Naive thymus-derived CD4-positive, alpha-beta T cell (primary cell): Measurements from ENCODE around the gene SRP54. TPM values are rescaled to one million over a fixed set of nuclear protein-coding genes. Genes with fewer than 3 reads are reported as not detected.

Experiments
- ATAC-seq: fragments of 150-1000 bp; cut with Tn5 transposase; 2 replicates; pipeline ENCODE4 v1.10.0; 2021; ENCODE audit warnings: mild to moderate bottlenecking, moderate library complexity
- CTCF ChIA-PET: fragments of 350-600 bp; sonication (Branson Sonifier 250); formaldehyde crosslinking; loops from one replicate; lab custom pipeline; 2021; ENCODE audit warnings: antibody characterized with exemption; lab: Charles Lee
- POLR2A ChIA-PET: fragments of 350-600 bp; sonication (Branson Sonifier 250); formaldehyde crosslinking; loops from one replicate; lab custom pipeline; 2021; ENCODE audit warnings: antibody characterized with exemption, inconsistent platforms; lab: Charles Lee
- DNase-seq, 9 donors: peaks; one replicate each; pipeline versions ENCODE4 v3.0.0 to v3.0.0-alpha.2; 2020 to 2022; ENCODE audit warnings: mixed read lengths in 1 of 9
- H3K27ac ChIP-seq: one replicate; pipeline ENCODE4 v1.7.0; 2013; ENCODE audit warnings: mild to moderate bottlenecking, low read depth, low read length, moderate library complexity
- H3K27me3 ChIP-seq, 2 donors: one replicate each; pipeline ENCODE4 v1.7.0; 2013; ENCODE audit warnings: low read length in 2 of 2, mild to moderate bottlenecking in 2 of 2, moderate library complexity in 2 of 2; ENCODE audit not compliant: control insufficient read depth in 2 of 2, insufficient read depth in 2 of 2
- H3K36me3 ChIP-seq, 3 experiments: 1 replicate in 2 of 3; 2 replicates in 1 of 3; pipeline ENCODE4 v1.7.0; 2013; ENCODE audit warnings: low read length in 3 of 3, mild to moderate bottlenecking in 3 of 3, moderate library complexity in 1 of 3; ENCODE audit not compliant: insufficient read depth in 3 of 3, control insufficient read depth in 2 of 3
- H3K4me1 ChIP-seq, 2 donors: one replicate each; pipeline ENCODE4 v1.7.0; 2013; ENCODE audit warnings: low read length in 2 of 2, mild to moderate bottlenecking in 2 of 2, moderate library complexity in 1 of 2; ENCODE audit not compliant: control insufficient read depth in 2 of 2, insufficient read depth in 2 of 2
- H3K4me3 ChIP-seq: 2 replicates; pipeline ENCODE4 v1.7.0; 2013; ENCODE audit warnings: mild to moderate bottlenecking, low read length
- H3K9me3 ChIP-seq, 3 experiments: 1 replicate in 2 of 3; 2 replicates in 1 of 3; pipeline ENCODE4 v1.7.0; 2013; ENCODE audit warnings: low read length in 3 of 3; ENCODE audit not compliant: control insufficient read depth in 2 of 3
- H3K27ac Mint-ChIP-seq, 9 donors: one replicate each; pipeline ENCODE4 v1.8.0; 2020 to 2022; ENCODE audit warnings: mixed read lengths in 9 of 9, mild to moderate bottlenecking in 8 of 9, moderate library complexity in 5 of 9, inconsistent platforms in 2 of 9
- H3K27me3 Mint-ChIP-seq, 5 donors: one replicate each; pipeline ENCODE4 v1.8.0; 2021 to 2022; ENCODE audit warnings: mixed read lengths in 5 of 5, mild to moderate bottlenecking in 1 of 5
- H3K36me3 Mint-ChIP-seq, 5 donors: one replicate each; pipeline ENCODE4 v1.8.0; 2020 to 2022; ENCODE audit warnings: mixed read lengths in 5 of 5, mild to moderate bottlenecking in 3 of 5, inconsistent platforms in 1 of 5
- H3K4me1 Mint-ChIP-seq, 7 donors: one replicate each; pipeline ENCODE4 v1.8.0; 2020 to 2022; ENCODE audit warnings: mixed read lengths in 7 of 7, mild to moderate bottlenecking in 3 of 7, inconsistent platforms in 1 of 7
- H3K4me3 Mint-ChIP-seq, 10 donors: one replicate each; pipeline ENCODE4 v1.8.0; 2020 to 2022; ENCODE audit warnings: mild to moderate bottlenecking in 10 of 10, mixed read lengths in 10 of 10, moderate library complexity in 6 of 10, inconsistent platforms in 2 of 10
- H3K9me3 Mint-ChIP-seq, 11 donors: one replicate each; pipeline ENCODE4 v1.8.0; 2020 to 2022; ENCODE audit warnings: mixed read lengths in 11 of 11, mild to moderate bottlenecking in 4 of 11, inconsistent platforms in 1 of 11, moderate library complexity in 1 of 11
- intact Hi-C, 2 donors: fragments of 100-400 bp; cut with micrococcal nuclease; formaldehyde crosslinking; loops; one replicate each; pipeline ENCODE4 v1.15.1; 2023
- polyA plus RNA-seq, 2 donors: library from polyadenylated mRNA; unstranded; fragments of 300-500 nt; fragmentation: Illumina TruSeq; gene quantifications; one replicate each; pipeline ENCODE4 v1.2.3, GENCODE V29; 2021
- total RNA-seq, 6 experiments: library from RNA in 5 of 6; stranded (reverse) in 5 of 6; gene quantifications; 1 replicate in 5 of 6; 2 replicates in 1 of 6; pipeline ENCODE4 v1.2.3 and lab custom pipeline; 2021 to 2026

Gene SRP54
- total and polyA plus RNA-seq, 7 experiments from 2014 or later, result 34.2 to 61.4 (median 40.0) TPM

DNA sequence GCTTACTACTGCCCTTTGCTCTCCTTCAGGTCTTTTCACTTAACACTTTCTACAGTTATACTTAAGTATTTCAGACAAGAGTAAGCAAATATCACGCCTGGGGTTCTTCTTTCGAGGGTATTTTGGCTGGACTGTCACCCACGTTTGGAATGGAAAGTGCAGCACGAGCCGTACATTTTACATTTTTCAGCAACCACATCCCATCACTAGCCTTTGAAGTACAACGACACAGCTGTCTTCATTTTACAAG is 62.9 kb downstream of the SRP54 start:
- Mint-ChIP-seq H3K4me1 (peaks cover 12 to 38% (median 34%) of the 10 kb centered on the region in 7 donors), H3K36me3 (peaks cover 0 to 6% (median 3%) of the 10 kb centered on the region in 5 donors), H3K27ac (peak overlapping the region; percentile 96 to 100 (median 99)), H3K4me3 (peak overlapping the region; percentile 88 to 99 (median 93)), H3K9me3 (no peaks in the 10 kb centered on the region), H3K27me3 (no peaks in the 10 kb centered on the region)
- no peaks in the 10 kb centered on the region for H3K36me3 ChIP-seq
- no peaks in the 10 kb centered on the region for H3K9me3 ChIP-seq
- no peaks in the 10 kb centered on the region for H3K27me3 ChIP-seq
- ChIA-PET CTCF (no interaction called here), POLR2A (interaction anchor here (0.6 to 3.2 kb wide), 20 partner anchors 9 to 763 kb away, joined by 3 to 44 read pairs (median 4); partner anchors contain the start of genes BAZ1A, NFKBIA, PPP2R3C and PRORP)
- no peak for DNase-seq
- intact Hi-C loops, result loop anchor here (1.0 to 5.0 kb wide), 17 partner anchors 7 to 782 kb away; partner anchors contain the start of genes NFKBIA (in 2 of the 2), PRORP (in 2 of the 2), PSMA6 (in 2 of the 2) and SRP54 (in 2 of the 2)
- H3K27ac ChIP-seq, result peak overlapping the region; percentile 99
- H3K4me3 ChIP-seq, result peak overlapping the region; percentile 80
- H3K4me1 ChIP-seq, result peaks cover 11 to 19% of the 10 kb centered on the region in 2 donors
- ATAC-seq, result no peak

DNA sequence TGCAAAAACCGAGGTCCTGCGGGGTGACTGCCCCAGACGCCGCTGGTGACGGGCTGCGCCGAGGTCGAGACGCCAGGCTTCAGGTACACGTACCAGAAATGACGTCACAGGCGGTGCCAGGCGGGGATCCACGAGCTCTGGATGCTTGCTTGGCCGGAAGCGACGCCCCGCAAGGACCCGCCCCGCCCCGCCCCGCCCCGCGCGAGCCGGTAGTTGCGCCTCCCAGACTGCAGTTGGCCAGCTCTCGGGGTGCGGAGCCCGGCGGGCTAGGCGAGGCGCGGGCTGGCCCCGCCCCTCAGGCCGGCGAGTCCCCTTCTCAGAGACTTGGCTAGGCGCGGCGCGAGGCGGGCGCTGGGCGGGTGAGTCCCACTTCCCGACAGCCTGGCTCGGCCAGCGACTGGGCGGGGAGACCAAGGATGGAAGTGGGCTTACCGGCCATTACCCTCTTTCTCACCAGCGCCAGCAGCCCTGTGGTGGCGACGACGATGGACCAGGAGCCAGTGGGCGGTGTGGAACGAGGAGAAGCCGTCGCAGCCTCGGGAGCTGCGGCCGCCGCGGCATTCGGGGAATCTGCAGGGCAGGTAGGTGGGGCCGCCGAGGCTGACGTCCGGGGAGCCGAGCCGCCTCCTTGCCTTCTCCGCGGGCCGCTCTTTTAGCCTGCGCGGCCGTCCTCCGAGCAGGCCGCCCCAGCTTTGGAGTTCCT is 63.4 kb downstream of the SRP54 start, which contains the start of gene FAM177A1:
Gene FAM177A1 (plus strand): TSS at position 225 of the 703 bp plus-strand sequence. CDS start 192 bp downstream, at position 417.
- ATAC-seq, result peak; percentile 94
- peaks cover 13 to 39% (median 34%) of the 10 kb centered on the region in 7 donors for H3K4me1 Mint-ChIP-seq

DNA sequence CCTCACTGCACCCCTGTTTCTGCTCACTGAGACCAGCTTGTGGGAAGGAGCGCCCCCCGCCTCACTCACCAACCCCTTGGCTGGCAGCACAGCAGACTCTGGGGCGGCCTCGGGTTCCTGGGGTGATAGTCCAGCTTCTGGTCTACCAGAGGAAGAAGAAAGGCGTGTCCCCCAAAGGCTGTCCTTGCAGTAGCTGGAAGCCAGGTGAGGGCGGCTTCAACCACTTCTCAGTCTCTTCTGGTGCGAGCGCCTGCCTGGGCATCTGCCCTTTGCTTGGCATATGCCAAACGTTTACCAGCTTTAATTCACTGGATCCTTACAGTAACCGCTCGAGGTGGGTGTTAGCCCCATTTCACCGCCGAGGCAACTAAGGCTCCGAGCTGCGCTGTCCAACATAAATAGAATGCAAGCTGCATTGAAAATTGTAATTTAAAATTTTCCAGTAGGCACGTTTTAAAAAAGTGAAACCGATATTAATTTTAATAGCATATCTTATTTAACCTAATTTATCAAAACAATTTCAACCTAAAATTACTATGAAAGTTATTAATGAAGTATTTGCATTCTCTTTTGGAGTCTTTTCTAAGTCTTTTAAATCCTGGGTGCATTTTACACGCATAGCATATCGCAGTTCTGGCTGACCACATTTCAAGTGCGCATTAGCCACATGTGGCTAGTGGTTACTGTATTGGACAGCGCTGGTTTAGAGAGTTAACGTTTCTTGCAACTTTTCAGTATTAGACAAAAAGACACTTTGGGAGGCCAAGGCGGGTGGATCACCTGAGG is 64.2 kb downstream of the SRP54 start:
- intact Hi-C loops, result loop anchor here (1.0 to 5.0 kb wide), 17 partner anchors 9 to 780 kb away; partner anchors contain the start of genes NFKBIA (in 2 of the 2), PRORP (in 2 of the 2), PSMA6 (in 2 of the 2) and SRP54 (in 2 of the 2)
- POLR2A ChIA-PET, result interaction anchor here (0.6 to 3.2 kb wide), 18 partner anchors 11 to 507 kb away, joined by 3 to 44 read pairs (median 4); partner anchors contain the start of genes NFKBIA, PPP2R3C, PRORP and PSMA6
- DNase-seq (no peak), ATAC-seq (no peak)
- peaks cover 11 to 19% of the 10 kb centered on the region in 2 donors for H3K4me1 ChIP-seq
- CTCF ChIA-PET, result interaction anchor here (0.7 to 1.6 kb wide), 3 partner anchors 35 to 366 kb away, joined by 3 read pairs; no protein-coding TSS in a partner anchor
- Mint-ChIP-seq H3K4me3 (peak overlapping the region; percentile 88 to 99 (median 92)), H3K27me3 (no peaks in the 10 kb centered on the region), H3K36me3 (peaks cover 0 to 9% (median 5%) of the 10 kb centered on the region in 5 donors), H3K4me1 (peaks cover 13 to 39% (median 34%) of the 10 kb centered on the region in 7 donors), H3K27ac (peak overlapping the region; percentile 96 to 100 (median 98)), H3K9me3 (no peaks in the 10 kb centered on the region)
- no peaks in the 10 kb centered on the region for H3K27me3 ChIP-seq
- peak overlapping the region; percentile 99 for H3K27ac ChIP-seq
- no peaks in the 10 kb centered on the region for H3K36me3 ChIP-seq
- no peaks in the 10 kb centered on the region for H3K9me3 ChIP-seq
- peak overlapping the region; percentile 80 for H3K4me3 ChIP-seq

More for the DNA sequence above, 63.4 kb downstream of the SRP54 start, which contains the start of gene FAM177A1:
- Histone ChIP-seq H3K27ac (peak within 1 kb of the TSS; percentile 99), H3K27me3 (no peaks in the 10 kb centered on the region), H3K4me3 (peak within 1 kb of the TSS; percentile 80), H3K36me3 (no peaks in the 10 kb centered on the region), H3K9me3 (no peaks in the 10 kb centered on the region), H3K4me1 (peaks cover 11 to 19% of the 10 kb centered on the region in 2 donors)
- DNase-seq, result peak; percentile 89 to 100 (median 98)
- peak within 1 kb of the TSS; percentile 96 to 100 (median 99) for H3K27ac Mint-ChIP-seq
- H3K27me3 Mint-ChIP-seq, result no peaks in the 10 kb centered on the region
- H3K36me3 Mint-ChIP-seq, result peaks cover 0 to 7% (median 5%) of the 10 kb centered on the region in 5 donors
- CTCF ChIA-PET, result interaction anchor here (0.7 kb wide), 1 partner anchor 36 kb away, joined by 3 read pairs; no protein-coding TSS in a partner anchor
- POLR2A ChIA-PET, result interaction anchor here (0.6 to 3.2 kb wide), 24 partner anchors 9 to 506 kb away, joined by 3 to 44 read pairs (median 4); partner anchors contain the start of genes BAZ1A, NFKBIA, PPP2R3C and PRORP
- intact Hi-C loops, result loop anchor here (1.0 to 5.0 kb wide), 17 partner anchors 8 to 781 kb away; partner anchors contain the start of genes NFKBIA (in 2 of the 2), PRORP (in 2 of the 2), PSMA6 (in 2 of the 2) and SRP54 (in 2 of the 2)
- H3K9me3 Mint-ChIP-seq, result no peaks in the 10 kb centered on the region
- H3K4me3 Mint-ChIP-seq, result peak within 1 kb of the TSS; percentile 88 to 99 (median 93)

DNA sequence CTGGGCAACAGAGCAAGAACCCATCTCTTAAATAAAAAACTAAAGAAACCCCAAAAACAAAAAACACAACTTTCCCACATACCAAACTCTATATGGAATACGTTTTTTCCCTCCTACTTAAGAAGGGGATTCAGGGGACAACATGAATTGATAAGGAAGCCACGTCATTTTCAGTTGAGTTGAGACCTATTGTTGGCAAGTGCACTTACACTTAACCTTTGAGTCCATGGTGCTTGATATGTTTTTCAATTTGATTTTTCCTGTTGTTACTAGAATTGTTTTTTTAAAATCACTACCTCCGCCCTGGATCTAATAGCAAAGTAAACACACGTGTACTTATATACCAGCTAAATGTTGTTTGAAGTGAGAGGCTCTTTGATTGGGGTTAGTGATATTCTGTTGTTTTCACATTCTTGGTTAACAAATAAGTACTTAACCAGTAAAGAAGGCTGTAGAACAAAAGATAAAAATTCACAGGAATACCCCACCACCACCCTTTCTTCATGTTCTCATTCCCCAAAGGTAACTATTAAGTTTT is 65.3 kb downstream of the SRP54 start:
- H3K4me3 Mint-ChIP-seq, result peak overlapping the region; percentile 67 to 97 (median 82)
- CTCF ChIA-PET, result interaction anchor here (1.6 kb wide), 1 partner anchor 67 kb away, joined by 3 read pairs; no protein-coding TSS in a partner anchor
- H3K27me3 ChIP-seq, result no peaks in the 10 kb centered on the region
- DNase-seq (no peak), ATAC-seq (no peak)
- H3K27ac ChIP-seq, result peak overlapping the region; percentile 99
- H3K27me3 Mint-ChIP-seq, result no peaks in the 10 kb centered on the region
- no peaks in the 10 kb centered on the region for H3K9me3 Mint-ChIP-seq
- peaks cover 0 to 11% (median 7%) of the 10 kb centered on the region in 5 donors for H3K36me3 Mint-ChIP-seq
- POLR2A ChIA-PET, result interaction anchor here (2.5 to 3.2 kb wide), 3 partner anchors 66 to 356 kb away, joined by 23 to 44 read pairs (median 29); partner anchors contain the start of genes NFKBIA, PPP2R3C, PRORP and SRP54
- H3K4me1 ChIP-seq, result peaks cover 11 to 19% of the 10 kb centered on the region in 2 donors
- intact Hi-C loops, result loop anchor here (2.0 to 5.0 kb wide), 7 partner anchors 34 to 779 kb away; partner anchors contain the start of genes BRMS1L (in 1 of the 2), CFL2 (in 1 of the 2), EAPP (in 1 of the 2) and RALGAPA1 (in 1 of the 2)
- peaks cover 13 to 39% (median 34%) of the 10 kb centered on the region in 7 donors for H3K4me1 Mint-ChIP-seq
- H3K9me3 ChIP-seq, result no peaks in the 10 kb centered on the region
- H3K4me3 ChIP-seq, result no peak overlapping the region
- no peaks in the 10 kb centered on the region for H3K36me3 ChIP-seq
- H3K27ac Mint-ChIP-seq, result peak overlapping the region; percentile 62 to 100 (median 98)

DNA sequence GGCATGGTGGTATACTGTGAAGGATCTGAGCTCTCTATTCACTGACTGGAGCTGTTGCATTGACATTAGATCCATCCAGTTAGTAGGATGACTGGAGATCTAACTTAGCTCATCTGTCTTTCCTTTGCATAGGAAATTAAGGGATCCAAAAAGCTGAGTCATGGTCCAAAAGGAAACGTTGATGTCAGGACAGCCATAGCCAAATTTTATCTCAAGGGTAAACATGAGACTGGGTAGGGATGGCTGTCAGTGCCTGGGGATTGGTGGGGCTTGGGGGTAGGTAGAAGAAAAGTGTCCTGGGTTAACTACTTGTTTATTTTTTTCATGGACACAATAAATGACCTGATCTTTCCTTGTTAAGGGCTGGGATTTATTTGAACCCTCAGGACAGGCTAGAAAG is 67.9 kb downstream of the SRP54 start:
- Mint-ChIP-seq H3K4me3 (no peak overlapping the region), H3K27ac (peak overlapping the region in 2 of 9 donors; percentile 12 to 47), H3K9me3 (no peaks in the 10 kb centered on the region), H3K27me3 (no peaks in the 10 kb centered on the region), H3K4me1 (peaks cover 6 to 29% (median 25%) of the 10 kb centered on the region in 7 donors), H3K36me3 (peaks cover 0 to 13% (median 10%) of the 10 kb centered on the region in 5 donors)
- DNase-seq, result no peak
- Histone ChIP-seq H3K4me1 (peaks cover 10 to 11% of the 10 kb centered on the region in 2 donors), H3K36me3 (peaks cover 0 to 6% (median 3%) of the 10 kb centered on the region in 3 experiments), H3K27ac (no peak overlapping the region), H3K4me3 (no peak overlapping the region), H3K9me3 (no peaks in the 10 kb centered on the region), H3K27me3 (no peaks in the 10 kb centered on the region)
- ChIA-PET CTCF (no interaction called here), POLR2A (interaction anchor here (0.6 to 0.8 kb wide), 2 partner anchors 13 to 118 kb away, joined by 3 read pairs; no protein-coding TSS in a partner anchor)
- ATAC-seq, result no peak
- intact Hi-C loops, result no loop called here
